Lower lobe of right lung (tissue), 2 donors: ENCODE measurements around the gene GUCA2B. TPM values are rescaled to one million over a fixed set of nuclear protein-coding genes. Genes with fewer than 3 reads are reported as not detected.

ENCODE experiments used
- ATAC-seq, 2 donors: fragments of 200-7000 bp; cut with Tn5 transposase; one replicate each; pipeline ENCODE4 v1.9.1; 2020 to 2022; ENCODE audit warnings: mild to moderate bottlenecking in 2 of 2, moderate library complexity in 2 of 2
- DNase-seq: peaks from one replicate; pipeline ENCODE4 v3.0.0-alpha.2; 2020
- H3K27ac ChIP-seq: fragments of 200-600 bp; one replicate; pipeline ENCODE4 v1.8.0; 2022
- H3K27me3 ChIP-seq: fragments of 200-600 bp; one replicate; pipeline ENCODE4 v1.8.0; 2022; ENCODE audit warnings: low read depth
- H3K36me3 ChIP-seq: fragments of 200-600 bp; one replicate; pipeline ENCODE4 v1.8.0; 2022; ENCODE audit warnings: mild to moderate bottlenecking
- H3K4me1 ChIP-seq: fragments of 200-600 bp; one replicate; pipeline ENCODE4 v1.8.0; 2022
- H3K4me3 ChIP-seq: fragments of 200-600 bp; one replicate; pipeline ENCODE4 v1.8.0; 2022; ENCODE audit warnings: mild to moderate bottlenecking
- H3K9me3 ChIP-seq: fragments of 200-600 bp; one replicate; pipeline ENCODE4 v1.8.0; 2022
- intact Hi-C: fragments of 100-400 bp; cut with DNase I; formaldehyde crosslinking; loops from one replicate; pipeline ENCODE4 v1.11.0; 2022
- total RNA-seq: library from RNA; stranded (reverse); fragmentation: NEBNext Ultra II Directional; extraction: Animal tissue kit (Norgen Biotek cat#: 25700); gene quantifications from one replicate; pipeline ENCODE4 v1.2.1, GENCODE V29; 2021
- TF ChIP-seq, protein P1 (sequence below): fragments of 200-600 bp; IDR thresholded peaks from one replicate; pipeline ENCODE4 v1.8.0; 2022; ENCODE audit warnings: antibody characterized with exemption, mild to moderate bottlenecking
- donor health status: DM: no; HTN: yes; CAD: no; lungs with severe emphysema.

The GUCA2B gene
- total RNA-seq, 1 donor from 2014 or later: not detected

DNA sequence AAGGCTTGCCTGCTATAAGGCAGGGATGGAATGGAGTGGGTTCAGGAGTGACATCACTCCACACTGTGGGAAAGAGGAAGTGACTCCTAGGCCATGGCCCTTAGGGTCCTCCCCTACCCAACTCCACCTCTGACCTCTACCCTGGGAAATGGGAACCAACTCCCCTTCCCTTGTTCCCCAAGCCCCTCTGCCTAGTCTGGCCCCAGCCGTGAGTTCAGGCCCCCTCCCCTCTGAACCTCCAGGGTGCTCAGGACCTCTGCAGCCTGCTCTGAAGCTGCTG, 15.1 kb downstream of the GUCA2B start:
- intact Hi-C loops: no loop called here
- Histone ChIP-seq H3K9me3 (no peaks in the 10 kb centered on the region), H3K4me1 (peaks cover 40% of the 10 kb centered on the region), H3K27me3 (no peaks in the 10 kb centered on the region), H3K27ac (no peak overlapping the region), H3K36me3 (no peaks in the 10 kb centered on the region), H3K4me3 (no peak overlapping the region)
- ATAC-seq (no peak), DNase-seq (no peak)
- TF ChIP-seq, protein P1, sequence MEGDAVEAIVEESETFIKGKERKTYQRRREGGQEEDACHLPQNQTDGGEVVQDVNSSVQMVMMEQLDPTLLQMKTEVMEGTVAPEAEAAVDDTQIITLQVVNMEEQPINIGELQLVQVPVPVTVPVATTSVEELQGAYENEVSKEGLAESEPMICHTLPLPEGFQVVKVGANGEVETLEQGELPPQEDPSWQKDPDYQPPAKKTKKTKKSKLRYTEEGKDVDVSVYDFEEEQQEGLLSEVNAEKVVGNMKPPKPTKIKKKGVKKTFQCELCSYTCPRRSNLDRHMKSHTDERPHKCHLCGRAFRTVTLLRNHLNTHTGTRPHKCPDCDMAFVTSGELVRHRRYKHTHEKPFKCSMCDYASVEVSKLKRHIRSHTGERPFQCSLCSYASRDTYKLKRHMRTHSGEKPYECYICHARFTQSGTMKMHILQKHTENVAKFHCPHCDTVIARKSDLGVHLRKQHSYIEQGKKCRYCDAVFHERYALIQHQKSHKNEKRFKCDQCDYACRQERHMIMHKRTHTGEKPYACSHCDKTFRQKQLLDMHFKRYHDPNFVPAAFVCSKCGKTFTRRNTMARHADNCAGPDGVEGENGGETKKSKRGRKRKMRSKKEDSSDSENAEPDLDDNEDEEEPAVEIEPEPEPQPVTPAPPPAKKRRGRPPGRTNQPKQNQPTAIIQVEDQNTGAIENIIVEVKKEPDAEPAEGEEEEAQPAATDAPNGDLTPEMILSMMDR: no peak

DNA sequence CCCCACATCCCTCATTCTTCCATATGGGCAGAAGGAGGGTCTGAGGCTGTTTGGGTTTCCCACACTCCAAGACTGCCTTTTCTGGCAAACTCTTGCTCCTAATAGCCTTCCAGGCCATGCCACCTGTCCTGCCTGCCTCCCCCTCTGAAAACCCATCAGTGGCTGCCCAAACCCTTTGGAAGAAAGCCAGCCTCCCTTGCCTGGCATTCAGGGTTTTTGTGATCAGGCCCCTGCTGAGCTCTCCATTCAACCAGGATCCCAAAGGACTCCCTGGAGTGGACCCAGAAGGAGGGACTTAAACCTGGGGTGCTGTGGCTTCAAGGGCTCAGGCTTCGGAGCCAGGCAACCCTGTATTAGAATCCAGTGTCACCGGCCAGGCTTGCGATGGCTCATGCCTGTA, 15.6 kb downstream of the GUCA2B start:
- H3K4me3 ChIP-seq: no peak overlapping the region
- TF ChIP-seq, protein P1: no peak
- no peak for ATAC-seq
- H3K9me3 ChIP-seq: no peaks in the 10 kb centered on the region
- intact Hi-C loops: no loop called here
- H3K4me1 ChIP-seq: peaks cover 44% of the 10 kb centered on the region
- DNase-seq: no peak
- no peaks in the 10 kb centered on the region for H3K36me3 ChIP-seq
- H3K27me3 ChIP-seq: no peaks in the 10 kb centered on the region
- H3K27ac ChIP-seq: no peak overlapping the region

DNA sequence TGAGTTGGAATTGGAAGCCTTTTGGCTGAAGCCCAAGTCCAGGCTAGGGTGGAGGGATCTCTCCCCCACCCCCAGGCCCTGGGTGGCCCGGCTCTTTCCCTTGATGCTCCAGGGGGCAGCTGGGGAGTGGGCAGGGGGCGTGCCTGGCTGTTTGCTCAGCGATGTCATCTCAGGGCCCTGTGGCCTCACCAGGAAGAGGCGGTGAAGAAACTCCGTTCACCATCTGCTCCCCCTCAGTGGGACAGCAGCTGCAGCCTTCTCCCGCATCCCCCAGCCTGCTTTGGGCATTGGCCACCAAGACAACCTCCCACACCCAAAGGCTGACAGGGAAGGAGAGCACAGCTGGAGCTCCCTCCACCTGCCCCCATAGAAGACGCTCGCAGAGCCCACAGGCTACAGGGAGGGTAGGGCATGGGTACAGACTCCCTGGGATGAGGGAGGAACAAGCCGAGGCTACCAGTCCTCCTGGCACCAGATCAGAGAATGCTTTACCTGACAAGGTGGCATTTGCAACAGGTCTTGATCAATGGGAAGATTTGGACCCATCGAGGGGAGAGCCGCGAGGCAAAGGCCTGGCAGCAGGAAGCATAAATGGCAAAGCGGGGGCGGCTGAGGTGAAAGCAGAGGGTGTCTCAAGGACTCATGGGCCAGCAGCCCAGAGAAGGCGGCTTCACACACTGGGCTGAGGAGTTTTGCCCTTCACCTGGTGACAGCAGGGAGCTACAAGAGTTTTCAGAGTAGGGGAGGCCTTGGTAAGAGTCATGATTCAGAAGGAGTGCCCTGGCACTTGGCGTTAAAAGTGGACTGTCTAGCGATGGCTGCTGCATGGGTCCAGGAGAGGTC, 17.8 kb downstream of the GUCA2B start:
- intact Hi-C loops: no loop called here
- no peaks in the 10 kb centered on the region for H3K9me3 ChIP-seq
- peak; percentile 78 for DNase-seq
- no peaks in the 10 kb centered on the region for H3K27me3 ChIP-seq
- no peak overlapping the region for H3K4me3 ChIP-seq
- ATAC-seq: peak; percentile 71 to 78
- no peaks in the 10 kb centered on the region for H3K36me3 ChIP-seq
- H3K4me1 ChIP-seq: peaks cover 42% of the 10 kb centered on the region
- H3K27ac ChIP-seq: peak overlapping the region; percentile 6
- TF ChIP-seq, protein P1: no peak

DNA sequence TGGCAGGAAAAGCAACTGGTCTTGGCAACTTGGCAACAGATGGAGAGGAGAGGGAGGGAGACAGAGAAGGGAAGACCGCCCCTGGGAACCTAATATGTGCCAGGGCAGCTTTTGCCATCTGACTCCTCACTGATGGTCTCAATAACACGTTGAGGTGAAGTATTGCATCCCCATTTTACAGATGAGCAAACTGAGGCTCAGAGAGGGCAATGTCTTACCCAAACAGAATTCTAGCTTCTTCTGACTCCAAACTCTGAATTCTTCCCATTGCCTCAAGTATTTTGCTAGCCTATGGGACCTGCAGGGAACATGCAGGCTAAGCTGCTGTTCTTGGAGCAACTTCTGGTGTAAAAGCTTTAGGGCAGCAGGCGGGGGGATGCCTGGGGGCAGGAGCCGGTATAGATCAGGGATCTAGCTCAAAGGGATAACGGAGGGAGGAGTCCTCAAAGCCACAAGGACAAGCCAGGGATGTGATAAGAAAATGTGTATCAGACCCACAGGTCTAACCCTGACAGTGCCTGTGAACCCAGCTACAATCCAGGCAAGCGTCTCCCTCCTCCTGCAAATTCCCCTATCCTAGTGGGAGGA, 18.6 kb downstream of the GUCA2B start:
- Histone ChIP-seq H3K27ac (no peak overlapping the region), H3K4me3 (no peak overlapping the region), H3K9me3 (no peaks in the 10 kb centered on the region), H3K27me3 (no peaks in the 10 kb centered on the region), H3K36me3 (no peaks in the 10 kb centered on the region), H3K4me1 (peaks cover 39% of the 10 kb centered on the region)
- intact Hi-C loops: no loop called here
- ATAC-seq (no peak), DNase-seq (no peak)
- TF ChIP-seq, protein P1: no peak

DNA sequence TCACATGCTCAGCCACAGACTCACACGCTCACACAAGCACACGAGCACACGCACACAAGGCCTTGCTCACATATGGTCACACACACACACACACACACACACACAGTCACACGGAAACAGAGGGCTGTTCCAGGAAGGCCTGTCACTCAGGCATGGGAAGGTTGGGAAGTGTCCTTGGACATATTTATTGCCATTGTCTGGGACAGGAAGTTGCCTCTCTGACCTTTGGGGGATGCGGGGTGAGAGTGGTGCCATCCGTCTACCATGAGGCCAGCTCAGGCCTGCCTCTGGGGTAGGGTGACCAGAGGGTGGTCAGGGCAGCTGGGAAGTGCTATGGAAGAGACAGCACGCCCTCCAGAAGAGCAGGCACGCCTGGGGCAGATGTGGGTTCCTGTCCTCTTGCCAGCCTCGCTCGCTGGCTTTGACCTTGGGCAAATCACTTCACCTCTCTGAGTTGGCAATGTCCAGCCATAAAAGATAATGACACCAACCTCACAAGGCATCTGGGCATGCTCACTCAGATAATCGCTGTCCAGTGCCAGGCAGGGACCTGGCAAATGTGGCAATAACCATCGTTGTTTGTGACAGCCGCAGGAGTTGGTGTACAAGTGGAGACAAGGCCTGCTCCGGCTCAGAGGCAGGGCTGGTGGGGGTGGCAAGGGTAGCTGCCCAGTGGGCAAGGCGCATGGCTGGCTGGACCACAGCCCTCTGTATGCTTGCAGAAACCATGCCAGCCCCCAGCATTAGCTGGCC, 19.3 kb downstream of the GUCA2B start:
- Histone ChIP-seq H3K27me3 (no peaks in the 10 kb centered on the region), H3K9me3 (no peaks in the 10 kb centered on the region), H3K4me3 (no peak overlapping the region), H3K36me3 (no peaks in the 10 kb centered on the region), H3K27ac (peak overlapping the region; percentile 63), H3K4me1 (peaks cover 47% of the 10 kb centered on the region)
- DNase-seq: no peak
- peak; percentile 6 to 13 for ATAC-seq
- intact Hi-C loops: no loop called here
- TF ChIP-seq, protein P1: no peak
